ENCODE data around the gene RNU6-9. TPM values are rescaled to one million over a fixed set of nuclear protein-coding genes. Genes with fewer than 3 reads are reported as not detected.

Gene RNU6-9
- total and polyA plus RNA-seq, 2 donors (not counting 1 experiment from before 2014, with no cell fraction given), result not detected

DNA sequence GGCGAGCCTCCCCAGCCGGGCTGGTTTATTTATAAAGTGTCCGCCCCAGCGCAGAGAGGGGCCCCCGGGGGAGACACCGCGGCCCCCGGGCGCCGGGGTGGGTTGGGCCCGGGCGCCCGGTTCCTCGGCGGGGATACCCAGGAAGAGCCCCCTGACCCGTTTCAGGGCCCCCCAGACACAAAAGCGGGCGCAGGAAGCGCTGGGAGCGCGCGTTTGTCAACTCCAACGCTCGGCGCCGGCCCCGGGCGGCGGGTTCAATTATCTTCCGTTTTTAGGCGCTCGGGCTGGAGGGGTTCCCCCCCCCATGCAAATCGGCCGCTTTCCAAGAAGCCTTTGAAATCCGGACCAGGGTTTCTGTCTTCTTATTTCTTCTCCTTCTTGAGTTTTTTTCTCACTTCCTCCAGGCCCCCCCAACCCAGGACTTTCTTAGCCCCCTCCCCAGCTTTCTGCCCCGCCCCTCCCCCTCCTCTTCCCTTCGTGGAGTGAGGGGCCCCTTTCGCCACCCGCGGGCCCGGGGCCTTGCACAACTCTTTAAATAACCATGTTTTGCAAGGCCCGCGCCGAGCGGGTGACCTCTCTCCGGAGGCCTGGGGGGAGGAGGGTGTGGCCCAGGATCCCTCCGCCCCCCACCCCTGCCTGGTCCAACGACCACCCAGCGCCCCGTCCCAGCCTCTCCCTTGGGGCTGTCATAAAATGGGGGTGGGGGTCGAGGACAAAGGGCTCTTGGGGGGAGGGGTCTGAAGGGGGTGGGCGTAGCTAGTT, 33.5 kb downstream of the RNU6-9 start:
- Histone ChIP-seq H3K9ac (ENCODE audit: low read length) (peak overlapping the region; percentile 94), H2AFZ (ENCODE audit: insufficient read depth, low read depth, low read length, poor library complexity, severe bottlenecking) (peak overlapping the region; percentile 97), H3K4me1 (ENCODE audit: control insufficient read depth in 2 of 2, insufficient read depth in 2 of 2, low read length in 2 of 2) (peaks cover 11 to 31% of the 10 kb centered on the region in 2 donors), H3K4me2 (replicated peaks; ENCODE audit: low read depth, low read length, poor library complexity, severe bottlenecking) (peak overlapping the region; percentile 98), H3K79me2 (ENCODE audit: control insufficient read depth, insufficient read depth, low read length) (peaks cover 17% of the 10 kb centered on the region), H3K27me3 (replicated peaks in 1 of 4; ENCODE audit: control extremely low read depth in 1 of 4, control insufficient read depth in 3 of 4, insufficient read depth in 4 of 4, low read length in 3 of 4) (no peaks in the 10 kb centered on the region), H3K4me3 (ENCODE audit: control extremely low read depth in 1 of 5, extremely low read depth in 1 of 5, insufficient read depth in 1 of 5, low read depth in 2 of 5, low read length in 4 of 5) (peak overlapping the region; percentile 25 to 94 (median 86)), H3K36me3 (replicated peaks in 1 of 2; ENCODE audit: control extremely low read depth in 1 of 2, control insufficient read depth in 1 of 2, extremely low read depth in 1 of 2, insufficient read depth in 2 of 2, low read length in 1 of 2) (no peaks in the 10 kb centered on the region), H3K9me3 (ENCODE audit: control extremely low read depth in 1 of 3, control insufficient read depth in 2 of 3, insufficient read depth in 1 of 3, low read length in 2 of 3) (no peaks in the 10 kb centered on the region), H3K27ac (ENCODE audit: low read length in 2 of 2) (peak overlapping the region; percentile 59 to 79), H4K20me1 (ENCODE audit: control insufficient read depth, insufficient read depth, low read length, poor library complexity, severe bottlenecking) (no peaks in the 10 kb centered on the region)
- ChIA-PET POLR2A (interaction anchor here (0.6 to 1.3 kb wide), 6 partner anchors 11 to 745 kb away, joined by 3 to 11 read pairs (median 4); partner anchors contain the start of gene WDR18), CTCF (no interaction called here)
- peak overlapping the region; percentile 79 for H3K27ac Mint-ChIP-seq
- no peaks in the 10 kb centered on the region for H3K9me3 Mint-ChIP-seq (ENCODE audit: insufficient read depth)
- peaks cover 16% of the 10 kb centered on the region for H3K4me1 Mint-ChIP-seq
- H3K27me3 Mint-ChIP-seq, result no peaks in the 10 kb centered on the region
- DNase-seq (peak; percentile 80), ATAC-seq (ENCODE audit: low read depth) (peak; percentile 14)
- intact Hi-C loops (cut with micrococcal nuclease), result loop anchor here (1.0 to 10.0 kb wide), 3 partner anchors 21 to 262 kb away; partner anchors contain the start of genes ARHGAP45 and RNF126
- WGBS (ENCODE audit: insufficient coverage), result under 1% methylated on average over 35 of the region's 52 CpGs
- no peak for TF ChIP-seq EZH2 (IDR thresholded peaks at IDR 0.05; ENCODE audit: borderline replicate concordance, insufficient read depth, low read depth, low read length, poor library complexity, severe bottlenecking)
- TF ChIP-seq, protein P1, sequence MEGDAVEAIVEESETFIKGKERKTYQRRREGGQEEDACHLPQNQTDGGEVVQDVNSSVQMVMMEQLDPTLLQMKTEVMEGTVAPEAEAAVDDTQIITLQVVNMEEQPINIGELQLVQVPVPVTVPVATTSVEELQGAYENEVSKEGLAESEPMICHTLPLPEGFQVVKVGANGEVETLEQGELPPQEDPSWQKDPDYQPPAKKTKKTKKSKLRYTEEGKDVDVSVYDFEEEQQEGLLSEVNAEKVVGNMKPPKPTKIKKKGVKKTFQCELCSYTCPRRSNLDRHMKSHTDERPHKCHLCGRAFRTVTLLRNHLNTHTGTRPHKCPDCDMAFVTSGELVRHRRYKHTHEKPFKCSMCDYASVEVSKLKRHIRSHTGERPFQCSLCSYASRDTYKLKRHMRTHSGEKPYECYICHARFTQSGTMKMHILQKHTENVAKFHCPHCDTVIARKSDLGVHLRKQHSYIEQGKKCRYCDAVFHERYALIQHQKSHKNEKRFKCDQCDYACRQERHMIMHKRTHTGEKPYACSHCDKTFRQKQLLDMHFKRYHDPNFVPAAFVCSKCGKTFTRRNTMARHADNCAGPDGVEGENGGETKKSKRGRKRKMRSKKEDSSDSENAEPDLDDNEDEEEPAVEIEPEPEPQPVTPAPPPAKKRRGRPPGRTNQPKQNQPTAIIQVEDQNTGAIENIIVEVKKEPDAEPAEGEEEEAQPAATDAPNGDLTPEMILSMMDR (IDR thresholded peaks at IDR 0.05), result no peak
- peak overlapping the region; percentile 81 for H3K4me3 Mint-ChIP-seq

DNA sequence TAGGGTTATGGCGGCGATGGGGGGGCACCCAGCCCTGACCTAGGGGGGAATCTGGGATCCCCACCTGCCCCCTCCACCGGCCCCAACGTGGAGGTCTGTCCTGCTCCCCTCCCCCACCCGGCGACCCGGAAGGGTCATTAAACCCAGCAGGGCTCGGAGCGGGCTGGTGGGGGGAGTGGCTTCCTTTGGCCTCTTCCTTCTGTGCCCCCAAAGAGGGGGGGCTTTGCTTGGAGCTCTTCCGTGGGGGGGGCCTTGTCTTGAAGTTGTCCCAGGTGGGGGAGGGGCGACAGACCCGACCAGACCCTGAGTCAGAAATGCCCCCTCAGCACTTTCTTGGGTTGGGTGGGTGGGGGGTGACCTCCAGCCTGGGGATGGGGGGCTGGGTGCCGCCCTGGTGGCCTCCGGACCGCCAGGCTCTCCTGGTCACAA, 34.1 kb downstream of the RNU6-9 start:
- Histone ChIP-seq H3K4me3 (ENCODE audit: control extremely low read depth in 1 of 5, extremely low read depth in 1 of 5, insufficient read depth in 1 of 5, low read depth in 2 of 5, low read length in 4 of 5) (peak overlapping the region in 2 of 5 experiments; percentile 78 to 94), H3K4me1 (ENCODE audit: control insufficient read depth in 2 of 2, insufficient read depth in 2 of 2, low read length in 2 of 2) (peaks cover 14 to 35% of the 10 kb centered on the region in 2 donors), H4K20me1 (ENCODE audit: control insufficient read depth, insufficient read depth, low read length, poor library complexity, severe bottlenecking) (peaks cover 4% of the 10 kb centered on the region), H3K9me3 (ENCODE audit: control extremely low read depth in 1 of 3, control insufficient read depth in 2 of 3, insufficient read depth in 1 of 3, low read length in 2 of 3) (no peaks in the 10 kb centered on the region), H3K27me3 (replicated peaks in 1 of 4; ENCODE audit: control extremely low read depth in 1 of 4, control insufficient read depth in 3 of 4, insufficient read depth in 4 of 4, low read length in 3 of 4) (no peaks in the 10 kb centered on the region), H3K9ac (ENCODE audit: low read length) (no peak overlapping the region), H3K27ac (ENCODE audit: low read length in 2 of 2) (peak overlapping the region in 1 of 2 donors; percentile 79), H3K36me3 (replicated peaks in 1 of 2; ENCODE audit: control extremely low read depth in 1 of 2, control insufficient read depth in 1 of 2, extremely low read depth in 1 of 2, insufficient read depth in 2 of 2, low read length in 1 of 2) (no peaks in the 10 kb centered on the region), H2AFZ (ENCODE audit: insufficient read depth, low read depth, low read length, poor library complexity, severe bottlenecking) (no peak overlapping the region), H3K4me2 (replicated peaks; ENCODE audit: low read depth, low read length, poor library complexity, severe bottlenecking) (peak overlapping the region; percentile 98), H3K79me2 (ENCODE audit: control insufficient read depth, insufficient read depth, low read length) (peaks cover 21% of the 10 kb centered on the region)
- DNase-seq (no peak), ATAC-seq (ENCODE audit: low read depth) (no peak)
- 12% methylated on average over 5 of the region's 15 CpGs for WGBS (ENCODE audit: insufficient coverage)
- Mint-ChIP-seq H3K27ac (peak overlapping the region; percentile 75), H3K4me1 (peaks cover 18% of the 10 kb centered on the region), H3K9me3 (ENCODE audit: insufficient read depth) (no peaks in the 10 kb centered on the region), H3K4me3 (peak overlapping the region; percentile 56), H3K27me3 (no peaks in the 10 kb centered on the region)
- TF ChIP-seq EZH2 (IDR thresholded peaks at IDR 0.05; ENCODE audit: borderline replicate concordance, insufficient read depth, low read depth, low read length, poor library complexity, severe bottlenecking), result no peak
- TF ChIP-seq, protein P1 (IDR thresholded peaks at IDR 0.05), result no peak
- intact Hi-C loops (cut with micrococcal nuclease), result loop anchor here (10.0 kb wide), 2 partner anchors 137 to 263 kb away; partner anchors contain the start of genes ARHGAP45 and RNF126
- ChIA-PET CTCF (no interaction called here), POLR2A (interaction anchor here (0.6 to 1.3 kb wide), 5 partner anchors 12 to 744 kb away, joined by 3 to 11 read pairs (median 4); partner anchors contain the start of gene WDR18)

All from B cell (primary cell).